T-helper 1 cell treated with Interleukin-12 subunit alpha and Interleukin-12 subunit beta and Interleukin-4 antibody, amounts not matched to agents 30 μg/mL and 1 μg/mL, for 36 hours (primary cell): ENCODE results near the gene TFF2.

Source experiments
- H3K27ac Mint-ChIP-seq: one replicate; pipeline ENCODE4 v1.8.0; 2021; ENCODE audit warnings: mild to moderate bottlenecking, mixed read lengths
- H3K27me3 Mint-ChIP-seq: one replicate; pipeline ENCODE4 v1.8.0; 2021; ENCODE audit warnings: low read depth, mixed read lengths
- H3K36me3 Mint-ChIP-seq: one replicate; pipeline ENCODE4 v1.8.0; 2021; ENCODE audit warnings: low read depth, mixed read lengths
- H3K4me1 Mint-ChIP-seq: one replicate; pipeline ENCODE4 v1.8.0; 2021; ENCODE audit warnings: low read depth, mixed read lengths
- H3K4me3 Mint-ChIP-seq: one replicate; pipeline ENCODE4 v1.8.0; 2021; ENCODE audit warnings: mild to moderate bottlenecking, moderate library complexity, mixed read lengths
- H3K9me3 Mint-ChIP-seq: one replicate; pipeline ENCODE4 v1.8.0; 2021; ENCODE audit warnings: mixed read lengths

The TFF2 gene

GRCh38 chr21:42298237-42298636, 52.6 kb downstream of the TFF2 start:
- H3K9me3 Mint-ChIP-seq: no peaks in the 10 kb centered on the region
- H3K36me3 Mint-ChIP-seq: peaks cover 14% of the 10 kb centered on the region
- H3K4me1 Mint-ChIP-seq: peaks cover 5% of the 10 kb centered on the region
- no peak overlapping the region for H3K4me3 Mint-ChIP-seq
- no peaks in the 10 kb centered on the region for H3K27me3 Mint-ChIP-seq
- H3K27ac Mint-ChIP-seq: no peak overlapping the region

DNA sequence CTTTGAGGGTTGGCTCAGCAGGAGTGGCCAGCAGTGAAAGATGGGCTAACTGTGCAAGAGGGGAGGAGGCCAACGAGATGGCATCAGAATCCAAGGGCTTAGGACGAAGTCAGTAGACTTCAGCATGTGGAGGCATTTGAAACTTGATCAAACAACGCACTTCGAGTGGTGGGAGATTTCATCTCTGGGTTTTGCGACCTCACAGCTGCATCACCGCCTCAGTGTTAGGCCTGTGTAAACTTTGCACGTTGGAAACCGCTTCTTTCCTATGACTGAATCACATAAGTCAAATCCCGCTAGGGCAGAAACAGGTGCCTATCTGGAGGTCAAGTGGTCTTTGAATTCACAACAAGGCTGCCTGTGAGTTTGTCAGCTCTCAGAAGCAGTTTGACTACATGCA, 53.4 kb downstream of the TFF2 start:
- Mint-ChIP-seq H3K36me3 (peaks cover 14% of the 10 kb centered on the region), H3K27me3 (no peaks in the 10 kb centered on the region), H3K4me1 (peaks cover 5% of the 10 kb centered on the region), H3K4me3 (no peak overlapping the region), H3K27ac (no peak overlapping the region), H3K9me3 (no peaks in the 10 kb centered on the region)

DNA sequence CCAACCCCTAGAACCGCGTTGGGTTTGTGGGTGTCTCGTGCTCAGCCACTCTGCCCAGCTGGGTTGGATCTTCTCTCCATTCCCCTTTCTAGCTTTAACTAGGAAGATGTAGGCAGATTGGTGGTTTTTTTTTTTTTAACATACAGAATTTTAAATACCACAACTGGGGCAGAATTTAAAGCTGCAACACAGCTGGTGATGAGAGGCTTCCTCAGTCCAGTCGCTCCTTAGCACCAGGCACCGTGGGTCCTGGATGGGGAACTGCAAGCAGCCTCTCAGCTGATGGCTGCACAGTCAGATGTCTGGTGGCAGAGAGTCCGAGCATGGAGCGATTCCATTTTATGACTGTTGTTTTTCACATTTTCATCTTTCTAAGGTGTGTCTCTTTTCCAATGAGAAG, 54.3 kb downstream of the TFF2 start:
- H3K27me3 Mint-ChIP-seq: no peaks in the 10 kb centered on the region
- no peaks in the 10 kb centered on the region for H3K9me3 Mint-ChIP-seq
- no peak overlapping the region for H3K27ac Mint-ChIP-seq
- peaks cover 5% of the 10 kb centered on the region for H3K4me1 Mint-ChIP-seq
- peaks cover 14% of the 10 kb centered on the region for H3K36me3 Mint-ChIP-seq
- no peak overlapping the region for H3K4me3 Mint-ChIP-seq
